ENCODE measurements around the gene ERN1. TPM values are rescaled to one million over a fixed set of nuclear protein-coding genes. Genes with fewer than 3 reads are reported as not detected.

ERN1 gene
- total and polyA plus RNA-seq, 2 of the 13 experiments (the other 11 are each of a cell fraction or from before 2014, with no cell fraction given), result 6.0 to 12.7 TPM

DNA sequence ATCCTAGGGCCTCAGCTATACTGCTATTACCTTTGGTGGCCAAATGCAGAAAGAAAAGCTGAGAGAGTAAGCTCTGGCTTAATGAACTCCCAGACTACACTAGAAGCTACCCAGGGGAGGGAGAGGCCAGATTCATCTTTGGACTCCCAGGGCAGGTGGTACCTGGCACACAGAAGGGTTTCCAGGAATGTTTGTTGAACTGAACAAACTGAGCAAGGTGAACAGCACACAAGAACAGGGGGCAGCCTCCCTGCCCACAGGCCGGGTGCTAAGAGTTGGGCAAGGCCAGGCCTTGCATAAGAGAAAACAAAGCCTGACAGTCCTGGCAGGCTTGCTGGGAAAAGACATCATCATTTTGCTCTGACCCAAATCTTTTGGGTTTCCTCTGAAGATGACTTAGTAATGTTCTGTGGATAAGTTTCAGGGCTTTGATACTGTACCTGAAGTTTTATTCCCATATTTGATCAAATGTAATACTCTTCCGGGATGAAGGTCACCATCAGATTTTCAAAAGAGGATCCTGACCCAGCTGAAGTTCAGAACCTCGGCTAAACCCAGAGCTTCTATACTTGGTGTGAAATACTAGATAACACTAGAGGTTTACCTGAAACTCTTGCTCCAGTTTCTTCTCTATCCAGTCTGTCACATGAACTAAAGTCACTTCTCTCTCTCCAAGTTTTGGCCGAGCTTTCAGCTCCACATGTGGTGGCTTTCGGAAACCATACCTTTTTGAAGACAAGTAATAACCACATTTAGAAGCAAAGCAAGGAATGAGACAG, 20.5 kb upstream of the ERN1 start (continued):
- TF ChIP-seq, protein P1, sequence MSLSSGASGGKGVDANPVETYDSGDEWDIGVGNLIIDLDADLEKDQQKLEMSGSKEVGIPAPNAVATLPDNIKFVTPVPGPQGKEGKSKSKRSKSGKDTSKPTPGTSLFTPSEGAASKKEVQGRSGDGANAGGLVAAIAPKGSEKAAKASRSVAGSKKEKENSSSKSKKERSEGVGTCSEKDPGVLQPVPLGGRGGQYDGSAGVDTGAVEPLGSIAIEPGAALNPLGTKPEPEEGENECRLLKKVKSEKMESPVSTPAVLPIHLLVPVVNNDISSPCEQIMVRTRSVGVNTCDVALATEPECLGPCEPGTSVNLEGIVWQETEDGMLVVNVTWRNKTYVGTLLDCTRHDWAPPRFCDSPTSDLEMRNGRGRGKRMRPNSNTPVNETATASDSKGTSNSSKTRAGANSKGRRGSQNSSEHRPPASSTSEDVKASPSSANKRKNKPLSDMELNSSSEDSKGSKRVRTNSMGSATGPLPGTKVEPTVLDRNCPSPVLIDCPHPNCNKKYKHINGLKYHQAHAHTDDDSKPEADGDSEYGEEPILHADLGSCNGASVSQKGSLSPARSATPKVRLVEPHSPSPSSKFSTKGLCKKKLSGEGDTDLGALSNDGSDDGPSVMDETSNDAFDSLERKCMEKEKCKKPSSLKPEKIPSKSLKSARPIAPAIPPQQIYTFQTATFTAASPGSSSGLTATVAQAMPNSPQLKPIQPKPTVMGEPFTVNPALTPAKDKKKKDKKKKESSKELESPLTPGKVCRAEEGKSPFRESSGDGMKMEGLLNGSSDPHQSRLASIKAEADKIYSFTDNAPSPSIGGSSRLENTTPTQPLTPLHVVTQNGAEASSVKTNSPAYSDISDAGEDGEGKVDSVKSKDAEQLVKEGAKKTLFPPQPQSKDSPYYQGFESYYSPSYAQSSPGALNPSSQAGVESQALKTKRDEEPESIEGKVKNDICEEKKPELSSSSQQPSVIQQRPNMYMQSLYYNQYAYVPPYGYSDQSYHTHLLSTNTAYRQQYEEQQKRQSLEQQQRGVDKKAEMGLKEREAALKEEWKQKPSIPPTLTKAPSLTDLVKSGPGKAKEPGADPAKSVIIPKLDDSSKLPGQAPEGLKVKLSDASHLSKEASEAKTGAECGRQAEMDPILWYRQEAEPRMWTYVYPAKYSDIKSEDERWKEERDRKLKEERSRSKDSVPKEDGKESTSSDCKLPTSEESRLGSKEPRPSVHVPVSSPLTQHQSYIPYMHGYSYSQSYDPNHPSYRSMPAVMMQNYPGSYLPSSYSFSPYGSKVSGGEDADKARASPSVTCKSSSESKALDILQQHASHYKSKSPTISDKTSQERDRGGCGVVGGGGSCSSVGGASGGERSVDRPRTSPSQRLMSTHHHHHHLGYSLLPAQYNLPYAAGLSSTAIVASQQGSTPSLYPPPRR (CRISPR knock-in tag; IDR thresholded peaks at IDR 0.05; ENCODE audit: borderline replicate concordance), result peak; percentile 96
- TF ChIP-seq HNF4A (CRISPR knock-in tag; IDR thresholded peaks at IDR 0.05), result peak; percentile 100
- peak; percentile 95 for TF ChIP-seq ESRRA (CRISPR knock-in tag; IDR thresholded peaks at IDR 0.05; ENCODE audit: low read depth)
- no peak for TF ChIP-seq TCF12 (IDR thresholded peaks at IDR 0.05)
- no peak for TF ChIP-seq TCF12 (CRISPR knock-in tag; IDR thresholded peaks at IDR 0.05)
- TF ChIP-seq ZC3H13 (CRISPR knock-in tag; IDR thresholded peaks at IDR 0.05), result no peak
- TF ChIP-seq, protein P2, sequence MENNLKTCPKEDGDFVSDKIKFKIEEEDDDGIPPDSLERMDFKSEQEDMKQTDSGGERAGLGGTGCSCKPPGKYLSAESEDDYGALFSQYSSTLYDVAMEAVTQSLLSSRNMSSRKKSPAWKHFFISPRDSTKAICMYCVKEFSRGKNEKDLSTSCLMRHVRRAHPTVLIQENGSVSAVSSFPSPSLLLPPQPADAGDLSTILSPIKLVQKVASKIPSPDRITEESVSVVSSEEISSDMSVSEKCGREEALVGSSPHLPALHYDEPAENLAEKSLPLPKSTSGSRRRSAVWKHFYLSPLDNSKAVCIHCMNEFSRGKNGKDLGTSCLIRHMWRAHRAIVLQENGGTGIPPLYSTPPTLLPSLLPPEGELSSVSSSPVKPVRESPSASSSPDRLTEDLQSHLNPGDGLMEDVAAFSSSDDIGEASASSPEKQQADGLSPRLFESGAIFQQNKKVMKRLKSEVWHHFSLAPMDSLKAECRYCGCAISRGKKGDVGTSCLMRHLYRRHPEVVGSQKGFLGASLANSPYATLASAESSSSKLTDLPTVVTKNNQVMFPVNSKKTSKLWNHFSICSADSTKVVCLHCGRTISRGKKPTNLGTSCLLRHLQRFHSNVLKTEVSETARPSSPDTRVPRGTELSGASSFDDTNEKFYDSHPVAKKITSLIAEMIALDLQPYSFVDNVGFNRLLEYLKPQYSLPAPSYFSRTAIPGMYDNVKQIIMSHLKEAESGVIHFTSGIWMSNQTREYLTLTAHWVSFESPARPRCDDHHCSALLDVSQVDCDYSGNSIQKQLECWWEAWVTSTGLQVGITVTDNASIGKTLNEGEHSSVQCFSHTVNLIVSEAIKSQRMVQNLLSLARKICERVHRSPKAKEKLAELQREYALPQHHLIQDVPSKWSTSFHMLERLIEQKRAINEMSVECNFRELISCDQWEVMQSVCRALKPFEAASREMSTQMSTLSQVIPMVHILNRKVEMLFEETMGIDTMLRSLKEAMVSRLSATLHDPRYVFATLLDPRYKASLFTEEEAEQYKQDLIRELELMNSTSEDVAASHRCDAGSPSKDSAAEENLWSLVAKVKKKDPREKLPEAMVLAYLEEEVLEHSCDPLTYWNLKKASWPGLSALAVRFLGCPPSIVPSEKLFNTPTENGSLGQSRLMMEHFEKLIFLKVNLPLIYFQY (CRISPR knock-in tag; IDR thresholded peaks at IDR 0.05; ENCODE audit: borderline replicate concordance), result peak; percentile 99
- TF ChIP-seq, protein P3, sequence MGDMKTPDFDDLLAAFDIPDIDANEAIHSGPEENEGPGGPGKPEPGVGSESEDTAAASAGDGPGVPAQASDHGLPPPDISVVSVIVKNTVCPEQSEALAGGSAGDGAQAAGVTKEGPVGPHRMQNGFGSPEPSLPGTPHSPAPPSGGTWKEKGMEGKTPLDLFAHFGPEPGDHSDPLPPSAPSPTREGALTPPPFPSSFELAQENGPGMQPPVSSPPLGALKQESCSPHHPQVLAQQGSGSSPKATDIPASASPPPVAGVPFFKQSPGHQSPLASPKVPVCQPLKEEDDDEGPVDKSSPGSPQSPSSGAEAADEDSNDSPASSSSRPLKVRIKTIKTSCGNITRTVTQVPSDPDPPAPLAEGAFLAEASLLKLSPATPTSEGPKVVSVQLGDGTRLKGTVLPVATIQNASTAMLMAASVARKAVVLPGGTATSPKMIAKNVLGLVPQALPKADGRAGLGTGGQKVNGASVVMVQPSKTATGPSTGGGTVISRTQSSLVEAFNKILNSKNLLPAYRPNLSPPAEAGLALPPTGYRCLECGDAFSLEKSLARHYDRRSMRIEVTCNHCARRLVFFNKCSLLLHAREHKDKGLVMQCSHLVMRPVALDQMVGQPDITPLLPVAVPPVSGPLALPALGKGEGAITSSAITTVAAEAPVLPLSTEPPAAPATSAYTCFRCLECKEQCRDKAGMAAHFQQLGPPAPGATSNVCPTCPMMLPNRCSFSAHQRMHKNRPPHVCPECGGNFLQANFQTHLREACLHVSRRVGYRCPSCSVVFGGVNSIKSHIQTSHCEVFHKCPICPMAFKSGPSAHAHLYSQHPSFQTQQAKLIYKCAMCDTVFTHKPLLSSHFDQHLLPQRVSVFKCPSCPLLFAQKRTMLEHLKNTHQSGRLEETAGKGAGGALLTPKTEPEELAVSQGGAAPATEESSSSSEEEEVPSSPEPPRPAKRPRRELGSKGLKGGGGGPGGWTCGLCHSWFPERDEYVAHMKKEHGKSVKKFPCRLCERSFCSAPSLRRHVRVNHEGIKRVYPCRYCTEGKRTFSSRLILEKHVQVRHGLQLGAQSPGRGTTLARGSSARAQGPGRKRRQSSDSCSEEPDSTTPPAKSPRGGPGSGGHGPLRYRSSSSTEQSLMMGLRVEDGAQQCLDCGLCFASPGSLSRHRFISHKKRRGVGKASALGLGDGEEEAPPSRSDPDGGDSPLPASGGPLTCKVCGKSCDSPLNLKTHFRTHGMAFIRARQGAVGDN (CRISPR knock-in tag; IDR thresholded peaks at IDR 0.05), result peak; percentile 90
- TF ChIP-seq, protein P4, sequence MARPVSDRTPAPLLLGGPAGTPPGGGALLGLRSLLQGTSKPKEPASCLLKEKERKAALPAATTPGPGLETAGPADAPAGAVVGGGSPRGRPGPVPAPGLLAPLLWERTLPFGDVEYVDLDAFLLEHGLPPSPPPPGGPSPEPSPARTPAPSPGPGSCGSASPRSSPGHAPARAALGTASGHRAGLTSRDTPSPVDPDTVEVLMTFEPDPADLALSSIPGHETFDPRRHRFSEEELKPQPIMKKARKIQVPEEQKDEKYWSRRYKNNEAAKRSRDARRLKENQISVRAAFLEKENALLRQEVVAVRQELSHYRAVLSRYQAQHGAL (CRISPR knock-in tag; IDR thresholded peaks at IDR 0.05; ENCODE audit: not compliant biosample characterization), result peak; percentile 84
- TF ChIP-seq KDM6A (CRISPR knock-in tag; IDR thresholded peaks at IDR 0.05; ENCODE audit: low read depth), result peak; percentile 95

All from HepG2 (cell line).